ENCODE data around the gene DGKA. TPM values are rescaled to one million over a fixed set of nuclear protein-coding genes. Genes with fewer than 3 reads are reported as not detected.

The DGKA gene
- total RNA-seq, 4 donors from 2014 or later: 21.9 to 80.3 (median 37.4) TPM

GRCh38 chr12:55933799-55934742, 3.1 kb downstream of the DGKA start:
- no peak for ATAC-seq

GRCh38 chr12:55934773-55935172, 3.8 kb downstream of the DGKA start:
- Histone ChIP-seq H3K36me3 (peaks cover 0 to 19% of the 10 kb centered on the region in 2 donors), H3K27me3 (no peaks in the 10 kb centered on the region), H3K4me1 (peaks cover 3 to 55% (median 24%) of the 10 kb centered on the region in 3 donors), H3K9me3 (no peaks in the 10 kb centered on the region), H3K4me3 (no peak overlapping the region), H3K27ac (no peak overlapping the region)
- TF ChIP-seq POLR2AphosphoS5 (IDR thresholded peaks at IDR 0.05) (no peak), CTCF (IDR thresholded peaks at IDR 0.05) (no peak), POLR2A (IDR thresholded peaks at IDR 0.05) (no peak), EP300 (IDR thresholded peaks at IDR 0.05) (no peak)
- ATAC-seq: no peak
- WGBS, 2 donors (ENCODE audit: low coverage in 1 of 2): 67 to 100% methylated on average over 1 of the region's 1 CpG

More at GRCh38 chr12:55933799-55934742, 3.1 kb downstream of the DGKA start:
- no peak overlapping the region for H3K27ac ChIP-seq
- TF ChIP-seq POLR2A (IDR thresholded peaks at IDR 0.05) (no peak), POLR2AphosphoS5 (IDR thresholded peaks at IDR 0.05) (no peak), EP300 (IDR thresholded peaks at IDR 0.05) (no peak), CTCF (IDR thresholded peaks at IDR 0.05) (no peak)
- no peaks in the 10 kb centered on the region for H3K27me3 ChIP-seq
- peaks cover 0 to 18% of the 10 kb centered on the region in 2 donors for H3K36me3 ChIP-seq
- 100% methylated on average over 1 of the region's 1 CpG; no CpG with 5 or more reads in 1 of the 2 donors for WGBS, 2 donors (ENCODE audit: low coverage in 1 of 2)
- H3K9me3 ChIP-seq: no peaks in the 10 kb centered on the region
- peaks cover 3 to 61% (median 24%) of the 10 kb centered on the region in 3 donors for H3K4me1 ChIP-seq
- no peak overlapping the region for H3K4me3 ChIP-seq

DNA sequence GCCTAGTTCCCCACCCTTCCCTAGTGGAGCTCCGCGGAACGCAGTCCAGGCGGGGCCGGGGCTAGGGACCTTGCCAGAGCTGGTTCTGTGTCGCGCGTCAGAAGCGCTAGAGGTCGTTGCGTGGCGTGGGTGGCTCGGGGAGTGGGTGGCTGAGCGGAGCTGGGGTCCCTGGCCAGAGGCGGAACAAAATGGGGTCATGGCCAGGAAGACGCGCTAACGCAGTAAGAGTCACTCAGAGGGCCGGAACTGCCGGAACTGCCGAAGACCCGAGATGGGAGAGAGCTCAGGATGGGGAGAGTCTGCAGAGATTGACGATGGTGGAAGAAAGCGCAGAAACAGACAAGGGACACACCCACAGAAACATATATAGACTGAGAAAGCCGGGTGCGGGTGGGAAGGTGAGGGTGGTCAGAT, 4.8 kb downstream of the DGKA start:
- peaks cover 0 to 22% of the 10 kb centered on the region in 2 donors for H3K36me3 ChIP-seq
- H3K4me3 ChIP-seq: peak overlapping the region in 1 of 2 donors; percentile 35
- H3K27me3 ChIP-seq: no peaks in the 10 kb centered on the region
- peak overlapping the region in 3 of 4 donors; percentile 15 to 77 (median 63) for H3K27ac ChIP-seq
- peaks cover 3 to 55% (median 28%) of the 10 kb centered on the region in 3 donors for H3K4me1 ChIP-seq
- no peaks in the 10 kb centered on the region for H3K9me3 ChIP-seq
- ATAC-seq: peak; percentile 15
- WGBS, 2 donors (ENCODE audit: low coverage in 1 of 2): 40% methylated on average over 12 of the region's 26 CpGs; no CpG with 5 or more reads in 1 of the 2 donors
- TF ChIP-seq POLR2A (IDR thresholded peaks at IDR 0.05) (no peak), CTCF (IDR thresholded peaks at IDR 0.05) (peak in 1 of 4 experiments; percentile 24)

GRCh38 chr12:55937981-55938380, 7.0 kb downstream of the DGKA start:
- no peak for TF ChIP-seq POLR2A (IDR thresholded peaks at IDR 0.05)
- TF ChIP-seq CTCF (IDR thresholded peaks at IDR 0.05): no peak
- no peak for TF ChIP-seq POLR2AphosphoS5 (IDR thresholded peaks at IDR 0.05)
- no peak for TF ChIP-seq EP300 (IDR thresholded peaks at IDR 0.05)
- Histone ChIP-seq H3K4me3 (no peak overlapping the region), H3K27ac (no peak overlapping the region), H3K36me3 (peaks cover 0 to 44% of the 10 kb centered on the region in 2 donors), H3K9me3 (no peaks in the 10 kb centered on the region), H3K4me1 (peaks cover 0 to 39% (median 14%) of the 10 kb centered on the region in 3 donors), H3K27me3 (no peaks in the 10 kb centered on the region)
- 57 to 79% methylated on average over 1 to 2 of the region's 2 CpGs for WGBS, 2 donors (ENCODE audit: low coverage in 1 of 2)
- ATAC-seq: no peak

Data from gastroesophageal sphincter (tissue), 4 donors.